Activated naive CD4-positive, alpha-beta T cell treated with anti-CD3 and anti-CD28 coated beads, Interleukin-2, amount 50 U/mL, for 24 hours (primary cell): Measurements from ENCODE around the gene PIGL.

Experiments used
- H3K27ac Mint-ChIP-seq: one replicate; pipeline ENCODE4 v1.8.0; 2021; ENCODE audit warnings: mild to moderate bottlenecking, mixed read lengths
- H3K27me3 Mint-ChIP-seq: one replicate; pipeline ENCODE4 v1.8.0; 2021; ENCODE audit warnings: mixed read lengths
- H3K36me3 Mint-ChIP-seq: one replicate; pipeline ENCODE4 v1.8.0; 2021; ENCODE audit warnings: mixed read lengths
- H3K4me1 Mint-ChIP-seq: one replicate; pipeline ENCODE4 v1.8.0; 2021; ENCODE audit warnings: mixed read lengths
- H3K4me3 Mint-ChIP-seq: one replicate; pipeline ENCODE4 v1.8.0; 2021; ENCODE audit warnings: mild to moderate bottlenecking, mixed read lengths
- H3K9me3 Mint-ChIP-seq: one replicate; pipeline ENCODE4 v1.8.0; 2021; ENCODE audit warnings: mixed read lengths

Gene PIGL

GRCh38 chr17:16251043-16251442, 34.0 kb downstream of the PIGL start:
- Mint-ChIP-seq H3K4me3 (no peak overlapping the region), H3K36me3 (peaks cover 19% of the 10 kb centered on the region), H3K27ac (no peak overlapping the region), H3K9me3 (no peaks in the 10 kb centered on the region), H3K27me3 (no peaks in the 10 kb centered on the region), H3K4me1 (peaks cover 17% of the 10 kb centered on the region)

- Mint-ChIP-seq H3K4me3 (no peak overlapping the region), H3K9me3 (no peaks in the 10 kb centered on the region), H3K27me3 (no peaks in the 10 kb centered on the region), H3K36me3 (peaks cover 19% of the 10 kb centered on the region), H3K4me1 (peaks cover 17% of the 10 kb centered on the region), H3K27ac (no peak overlapping the region)
These were observed 34.5 kb downstream of the PIGL start for GRCh38 chr17:16251556-16251955.

- peaks cover 11% of the 10 kb centered on the region for H3K4me1 Mint-ChIP-seq
- no peak overlapping the region for H3K27ac Mint-ChIP-seq
- no peaks in the 10 kb centered on the region for H3K27me3 Mint-ChIP-seq
- H3K4me3 Mint-ChIP-seq, result no peak overlapping the region
- peaks cover 11% of the 10 kb centered on the region for H3K36me3 Mint-ChIP-seq
- H3K9me3 Mint-ChIP-seq, result no peaks in the 10 kb centered on the region
These were observed 37.9 kb downstream of the PIGL start for GRCh38 chr17:16254773-16255400.

GRCh38 chr17:16255481-16255921, 38.5 kb downstream of the PIGL start:
- no peak overlapping the region for H3K27ac Mint-ChIP-seq
- H3K9me3 Mint-ChIP-seq, result no peaks in the 10 kb centered on the region
- H3K36me3 Mint-ChIP-seq, result peaks cover 11% of the 10 kb centered on the region
- H3K27me3 Mint-ChIP-seq, result no peaks in the 10 kb centered on the region
- no peak overlapping the region for H3K4me3 Mint-ChIP-seq
- H3K4me1 Mint-ChIP-seq, result peaks cover 11% of the 10 kb centered on the region

GRCh38 chr17:16258901-16259300, 41.9 kb downstream of the PIGL start:
- no peaks in the 10 kb centered on the region for H3K27me3 Mint-ChIP-seq

GRCh38 chr17:16259926-16260325, 42.9 kb downstream of the PIGL start:
- peaks cover 9% of the 10 kb centered on the region for H3K36me3 Mint-ChIP-seq
- H3K4me3 Mint-ChIP-seq, result no peak overlapping the region
- no peaks in the 10 kb centered on the region for H3K27me3 Mint-ChIP-seq
- H3K9me3 Mint-ChIP-seq, result no peaks in the 10 kb centered on the region
- no peak overlapping the region for H3K27ac Mint-ChIP-seq
- peaks cover 8% of the 10 kb centered on the region for H3K4me1 Mint-ChIP-seq

More at GRCh38 chr17:16258901-16259300, 41.9 kb downstream of the PIGL start:
- Mint-ChIP-seq H3K36me3 (peaks cover 9% of the 10 kb centered on the region), H3K27ac (no peak overlapping the region), H3K4me3 (no peak overlapping the region), H3K9me3 (no peaks in the 10 kb centered on the region), H3K4me1 (peaks cover 6% of the 10 kb centered on the region)

GRCh38 chr17:16261049-16261448, 44.0 kb downstream of the PIGL start:
- H3K9me3 Mint-ChIP-seq, result no peaks in the 10 kb centered on the region
- H3K4me1 Mint-ChIP-seq, result peaks cover 4% of the 10 kb centered on the region
- no peak overlapping the region for H3K4me3 Mint-ChIP-seq
- H3K27ac Mint-ChIP-seq, result no peak overlapping the region
- H3K27me3 Mint-ChIP-seq, result no peaks in the 10 kb centered on the region
- H3K36me3 Mint-ChIP-seq, result peaks cover 9% of the 10 kb centered on the region

GRCh38 chr17:16262201-16262600, 45.2 kb downstream of the PIGL start:
- Mint-ChIP-seq H3K4me1 (peaks cover 9% of the 10 kb centered on the region), H3K27ac (no peak overlapping the region), H3K4me3 (no peak overlapping the region), H3K36me3 (peaks cover 9% of the 10 kb centered on the region), H3K9me3 (no peaks in the 10 kb centered on the region), H3K27me3 (no peaks in the 10 kb centered on the region)

GRCh38 chr17:16267174-16267573, 50.2 kb downstream of the PIGL start:
- Mint-ChIP-seq H3K4me1 (peaks cover 35% of the 10 kb centered on the region), H3K36me3 (peaks cover 4% of the 10 kb centered on the region), H3K4me3 (no peak overlapping the region), H3K9me3 (no peaks in the 10 kb centered on the region), H3K27ac (peak overlapping the region; percentile 74), H3K27me3 (no peaks in the 10 kb centered on the region)

- Mint-ChIP-seq H3K27ac (peak overlapping the region; percentile 30), H3K9me3 (no peaks in the 10 kb centered on the region), H3K4me1 (peaks cover 40% of the 10 kb centered on the region), H3K4me3 (no peak overlapping the region), H3K27me3 (no peaks in the 10 kb centered on the region), H3K36me3 (peaks cover 15% of the 10 kb centered on the region)
These were observed 52.6 kb downstream of the PIGL start for GRCh38 chr17:16269658-16270057.

GRCh38 chr17:16272111-16272840, 55.3 kb downstream of the PIGL start:
- peaks cover 21% of the 10 kb centered on the region for H3K36me3 Mint-ChIP-seq
- H3K27me3 Mint-ChIP-seq, result no peaks in the 10 kb centered on the region
- H3K4me3 Mint-ChIP-seq, result no peak overlapping the region
- no peak overlapping the region for H3K27ac Mint-ChIP-seq
- H3K4me1 Mint-ChIP-seq, result peaks cover 30% of the 10 kb centered on the region
- no peaks in the 10 kb centered on the region for H3K9me3 Mint-ChIP-seq

- Mint-ChIP-seq H3K9me3 (peaks cover 1% of the 10 kb centered on the region), H3K27ac (no peak overlapping the region), H3K4me1 (peaks cover 18% of the 10 kb centered on the region), H3K27me3 (no peaks in the 10 kb centered on the region), H3K36me3 (peaks cover 23% of the 10 kb centered on the region), H3K4me3 (no peak overlapping the region)
These were observed 56.5 kb downstream of the PIGL start for GRCh38 chr17:16273499-16273898.

GRCh38 chr17:16273929-16274339, 56.9 kb downstream of the PIGL start:
- peaks cover 28% of the 10 kb centered on the region for H3K36me3 Mint-ChIP-seq
- H3K9me3 Mint-ChIP-seq, result peaks cover 4% of the 10 kb centered on the region
- no peaks in the 10 kb centered on the region for H3K27me3 Mint-ChIP-seq
- H3K4me3 Mint-ChIP-seq, result no peak overlapping the region
- H3K27ac Mint-ChIP-seq, result no peak overlapping the region
- peaks cover 16% of the 10 kb centered on the region for H3K4me1 Mint-ChIP-seq

- Mint-ChIP-seq H3K27me3 (no peaks in the 10 kb centered on the region), H3K4me1 (peaks cover 13% of the 10 kb centered on the region), H3K27ac (no peak overlapping the region)
These were observed 58.0 kb downstream of the PIGL start for GRCh38 chr17:16275024-16275423.

GRCh38 chr17:16277163-16277562, 60.2 kb downstream of the PIGL start:
- peaks cover 4% of the 10 kb centered on the region for H3K9me3 Mint-ChIP-seq
- no peaks in the 10 kb centered on the region for H3K27me3 Mint-ChIP-seq
- no peak overlapping the region for H3K4me3 Mint-ChIP-seq
- H3K4me1 Mint-ChIP-seq, result peaks cover 21% of the 10 kb centered on the region
- no peak overlapping the region for H3K27ac Mint-ChIP-seq
- H3K36me3 Mint-ChIP-seq, result peaks cover 36% of the 10 kb centered on the region

More at GRCh38 chr17:16275024-16275423, 58.0 kb downstream of the PIGL start:
- peaks cover 4% of the 10 kb centered on the region for H3K9me3 Mint-ChIP-seq
- no peak overlapping the region for H3K4me3 Mint-ChIP-seq
- H3K36me3 Mint-ChIP-seq, result peaks cover 32% of the 10 kb centered on the region

- Mint-ChIP-seq H3K27ac (no peak overlapping the region), H3K9me3 (peaks cover 4% of the 10 kb centered on the region), H3K36me3 (peaks cover 23% of the 10 kb centered on the region), H3K4me3 (no peak overlapping the region), H3K4me1 (peaks cover 38% of the 10 kb centered on the region), H3K27me3 (no peaks in the 10 kb centered on the region)
These were observed 64.3 kb downstream of the PIGL start for GRCh38 chr17:16281351-16281750.
